Uterus (tissue), 4 donors: ENCODE results near the gene LRP1B. TPM values are rescaled to one million over a fixed set of nuclear protein-coding genes. Genes with fewer than 3 reads are reported as not detected.
"Not testable (repeated sequence)": the region's sequence is repeated elsewhere in the genome, so short reads cannot be mapped to it uniquely, and the experiment has no call there.

ENCODE experiments used
- DNase-seq, 2 donors: peaks; one replicate each; pipeline ENCODE4 v3.0.0-alpha.2; 2019 to 2020
- H3K27ac ChIP-seq, 2 donors: fragments of 200-600 bp; sonication (generic); 1 replicate in 1 of 2; 2 replicates in 1 of 2; pipeline ENCODE4 v1.5.1; 2016 to 2018
- H3K27me3 ChIP-seq, 2 donors: fragments of 200-600 bp; sonication (generic); one replicate each; pipeline ENCODE4 v1.5.1; 2018 to 2019; ENCODE audit warnings: control low read depth in 1 of 2
- H3K36me3 ChIP-seq, 2 donors: fragments of 200-600 bp; sonication (generic); one replicate each; pipeline ENCODE4 v1.5.1; 2019; ENCODE audit warnings: control low read depth in 1 of 2
- H3K4me1 ChIP-seq, 2 donors: fragments of 200-600 bp; sonication (generic); one replicate each; pipeline ENCODE4 v1.5.1; 2018 to 2019; ENCODE audit warnings: control low read depth in 1 of 2
- H3K4me3 ChIP-seq, 2 donors: fragments of 200-600 bp; sonication (generic); 1 replicate in 1 of 2; 2 replicates in 1 of 2; pipeline ENCODE4 v1.5.1; 2018 to 2019; ENCODE audit warnings: mild to moderate bottlenecking in 1 of 2
- H3K9me3 ChIP-seq, 2 donors: fragments of 200-600 bp; sonication (generic); one replicate each; pipeline ENCODE4 v1.5.1; 2019; ENCODE audit warnings: control low read depth in 1 of 2
- POLR2A ChIP-seq, 2 donors: fragments of 450-650 bp; IDR thresholded peaks; one replicate each; pipeline ENCODE4 v1.6.1; 2016; ENCODE audit warnings: antibody characterized with exemption in 2 of 2, mild to moderate bottlenecking in 1 of 2, moderate library complexity in 1 of 2
- intact Hi-C: fragments of 100-400 bp; cut with DNase I; formaldehyde crosslinking; loops from one replicate; pipeline ENCODE4 v1.15.1; 2023; ENCODE audit warnings: low total_unique reads
- total RNA-seq, 4 donors: library from RNA; depleted of rRNA in 3 of 4; stranded (reverse); fragments of >200 nt in 3 of 4; gene quantifications; one replicate each; pipeline versions ENCODE4 v1.1.0 to v1.2.4, GENCODE V29; 2014 to 2023
- TF ChIP-seq, protein P1 (sequence below), 4 experiments: fragments of 200-600 bp in 2 of 4; fragments of 450-650 bp in 2 of 4; sonication (generic) in 2 of 4; IDR thresholded peaks; one replicate each; pipeline ENCODE4 v1.5.1; 2016 to 2019; ENCODE audit warnings: antibody characterized with exemption in 4 of 4, mild to moderate bottlenecking in 2 of 4, moderate library complexity in 1 of 4
- donor health status: DM: yes; HTN: yes; CAD: no.

Gene LRP1B
- total RNA-seq, 4 donors from 2014 or later: 0.29 to 7.3 (median 0.79) TPM; not detected in 1

DNA sequence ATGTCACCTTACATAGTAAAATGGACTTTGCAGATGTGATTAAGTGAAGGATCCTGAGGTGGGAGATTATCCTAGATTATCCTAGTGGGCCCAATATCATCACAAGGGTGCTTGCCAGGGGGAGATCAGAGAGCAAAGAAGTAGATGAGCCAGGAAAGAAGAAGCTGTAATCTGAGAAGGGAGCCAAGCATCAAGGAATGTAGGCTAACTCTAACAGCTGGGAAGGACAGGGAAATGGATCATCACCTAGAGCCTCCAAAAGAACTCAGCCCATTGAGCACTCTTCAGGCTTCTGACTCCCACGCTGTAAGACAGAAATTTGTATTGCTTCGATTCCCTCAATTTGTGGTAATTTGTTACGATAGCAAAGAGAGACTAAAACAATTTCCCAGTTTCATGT lies 309.9 kb downstream of the LRP1B start:
- Histone ChIP-seq H3K4me3 (no peak overlapping the region), H3K27me3 (no peaks in the 10 kb centered on the region), H3K4me1 (no peaks in the 10 kb centered on the region), H3K9me3 (no peaks in the 10 kb centered on the region), H3K27ac (no peak overlapping the region), H3K36me3 (no peaks in the 10 kb centered on the region)
- no peak for DNase-seq
- intact Hi-C loops: no loop called here
- TF ChIP-seq, protein P1, sequence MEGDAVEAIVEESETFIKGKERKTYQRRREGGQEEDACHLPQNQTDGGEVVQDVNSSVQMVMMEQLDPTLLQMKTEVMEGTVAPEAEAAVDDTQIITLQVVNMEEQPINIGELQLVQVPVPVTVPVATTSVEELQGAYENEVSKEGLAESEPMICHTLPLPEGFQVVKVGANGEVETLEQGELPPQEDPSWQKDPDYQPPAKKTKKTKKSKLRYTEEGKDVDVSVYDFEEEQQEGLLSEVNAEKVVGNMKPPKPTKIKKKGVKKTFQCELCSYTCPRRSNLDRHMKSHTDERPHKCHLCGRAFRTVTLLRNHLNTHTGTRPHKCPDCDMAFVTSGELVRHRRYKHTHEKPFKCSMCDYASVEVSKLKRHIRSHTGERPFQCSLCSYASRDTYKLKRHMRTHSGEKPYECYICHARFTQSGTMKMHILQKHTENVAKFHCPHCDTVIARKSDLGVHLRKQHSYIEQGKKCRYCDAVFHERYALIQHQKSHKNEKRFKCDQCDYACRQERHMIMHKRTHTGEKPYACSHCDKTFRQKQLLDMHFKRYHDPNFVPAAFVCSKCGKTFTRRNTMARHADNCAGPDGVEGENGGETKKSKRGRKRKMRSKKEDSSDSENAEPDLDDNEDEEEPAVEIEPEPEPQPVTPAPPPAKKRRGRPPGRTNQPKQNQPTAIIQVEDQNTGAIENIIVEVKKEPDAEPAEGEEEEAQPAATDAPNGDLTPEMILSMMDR (IDR thresholded peaks at IDR 0.05): no peak
- TF ChIP-seq POLR2A (IDR thresholded peaks at IDR 0.05): no peak

GRCh38 chr2:141815320-141815719 lies 315.5 kb downstream of the LRP1B start:
- H3K4me1 ChIP-seq, H3K27me3 ChIP-seq, DNase-seq, H3K36me3 ChIP-seq, intact Hi-C loops, H3K27ac ChIP-seq, H3K4me3 ChIP-seq, H3K9me3 ChIP-seq: not testable (repeated sequence)

GRCh38 chr2:141814150-141814549 lies 316.7 kb downstream of the LRP1B start:
- H3K4me3 ChIP-seq: no peak overlapping the region
- no peaks in the 10 kb centered on the region for H3K27me3 ChIP-seq
- intact Hi-C loops: no loop called here
- no peaks in the 10 kb centered on the region for H3K4me1 ChIP-seq
- H3K36me3 ChIP-seq: no peaks in the 10 kb centered on the region
- TF ChIP-seq, protein P1 (IDR thresholded peaks at IDR 0.05): no peak
- TF ChIP-seq POLR2A (IDR thresholded peaks at IDR 0.05): no peak
- H3K27ac ChIP-seq: no peak overlapping the region
- DNase-seq: no peak
- no peaks in the 10 kb centered on the region for H3K9me3 ChIP-seq

GRCh38 chr2:141810148-141810547 lies 320.7 kb downstream of the LRP1B start:
- H3K9me3 ChIP-seq: no peaks in the 10 kb centered on the region
- no peak for TF ChIP-seq POLR2A (IDR thresholded peaks at IDR 0.05)
- TF ChIP-seq, protein P1 (IDR thresholded peaks at IDR 0.05): no peak
- no peak overlapping the region for H3K4me3 ChIP-seq
- H3K36me3 ChIP-seq: no peaks in the 10 kb centered on the region
- H3K27me3 ChIP-seq: no peaks in the 10 kb centered on the region
- H3K27ac ChIP-seq: no peak overlapping the region
- no peak for DNase-seq
- H3K4me1 ChIP-seq: no peaks in the 10 kb centered on the region
- intact Hi-C loops: no loop called here

DNA sequence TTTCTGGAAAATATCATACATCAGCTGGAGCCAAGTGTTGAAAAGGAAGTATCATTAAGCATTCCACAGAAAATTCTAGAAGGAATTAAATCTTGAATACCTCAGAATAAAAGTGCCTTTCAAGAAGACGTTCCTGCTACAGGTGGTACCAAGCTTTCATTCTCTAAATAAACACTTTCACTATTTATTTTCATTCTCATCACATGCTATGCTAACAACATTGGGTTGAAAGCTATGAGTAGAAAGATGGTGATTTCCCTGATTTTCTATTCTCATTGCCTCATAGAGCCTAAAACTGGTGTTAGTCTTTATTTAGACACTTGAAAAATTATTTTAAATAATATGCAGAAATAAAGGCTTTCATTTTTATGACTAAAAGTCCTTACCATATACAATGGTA lies 324.7 kb downstream of the LRP1B start:
- Histone ChIP-seq H3K27me3 (no peaks in the 10 kb centered on the region), H3K4me1 (no peaks in the 10 kb centered on the region), H3K36me3 (no peaks in the 10 kb centered on the region), H3K9me3 (no peaks in the 10 kb centered on the region), H3K27ac (no peak overlapping the region), H3K4me3 (no peak overlapping the region)
- DNase-seq: no peak
- intact Hi-C loops: no loop called here
- no peak for TF ChIP-seq POLR2A (IDR thresholded peaks at IDR 0.05)
- TF ChIP-seq, protein P1 (IDR thresholded peaks at IDR 0.05): no peak

GRCh38 chr2:141805302-141805701 lies 325.5 kb downstream of the LRP1B start:
- Histone ChIP-seq H3K27ac (no peak overlapping the region), H3K36me3 (no peaks in the 10 kb centered on the region), H3K27me3 (no peaks in the 10 kb centered on the region), H3K4me3 (no peak overlapping the region), H3K4me1 (no peaks in the 10 kb centered on the region), H3K9me3 (no peaks in the 10 kb centered on the region)
- intact Hi-C loops: no loop called here
- DNase-seq: no peak
- no peak for TF ChIP-seq POLR2A (IDR thresholded peaks at IDR 0.05)
- TF ChIP-seq, protein P1 (IDR thresholded peaks at IDR 0.05): no peak
